PFSK-1 (cell line): ENCODE results near the gene LSAMP.

Source experiments
- FOXP2 ChIP-seq: optimal IDR thresholded peaks from 2 replicates; pipeline ENCODE3; 2011; ENCODE audit warnings: borderline replicate concordance, control low read depth, inconsistent platforms; ENCODE audit not compliant: insufficient read depth; ENCODE audit errors: extremely low read length, extremely low read depth
- POLR2AphosphoS5 ChIP-seq: IDR thresholded peaks from 2 replicates; pipeline ENCODE4 v1.6.1; 2012; ENCODE audit warnings: low read depth, mild to moderate bottlenecking, control low read depth, low read length, moderate library complexity
- SIN3A ChIP-seq: IDR thresholded peaks from 2 replicates; pipeline ENCODE4 v1.6.1; 2012; ENCODE audit warnings: mild to moderate bottlenecking, low read length, moderate library complexity, borderline replicate concordance; ENCODE audit not compliant: insufficient read depth
- TAF1 ChIP-seq: IDR thresholded peaks from 2 replicates; pipeline ENCODE4 v1.6.1; 2012; ENCODE audit warnings: low read length, control low read depth, borderline replicate concordance; ENCODE audit not compliant: insufficient read depth
- TF ChIP-seq, protein P1 (sequence below), 2 experiments: IDR thresholded peaks; 2 replicates each; pipeline versions ENCODE4 v1.6.1 to v1.8.0; 2011 to 2012; ENCODE audit warnings: low read depth in 2 of 2, low read length in 2 of 2, control low read depth in 1 of 2, inconsistent platforms in 1 of 2, mild to moderate bottlenecking in 1 of 2, moderate library complexity in 1 of 2; ENCODE audit not compliant: insufficient read depth in 1 of 2

- TF ChIP-seq POLR2AphosphoS5 (no peak), SIN3A (no peak), TAF1 (no peak), FOXP2 (no peak)
- TF ChIP-seq, protein P1, sequence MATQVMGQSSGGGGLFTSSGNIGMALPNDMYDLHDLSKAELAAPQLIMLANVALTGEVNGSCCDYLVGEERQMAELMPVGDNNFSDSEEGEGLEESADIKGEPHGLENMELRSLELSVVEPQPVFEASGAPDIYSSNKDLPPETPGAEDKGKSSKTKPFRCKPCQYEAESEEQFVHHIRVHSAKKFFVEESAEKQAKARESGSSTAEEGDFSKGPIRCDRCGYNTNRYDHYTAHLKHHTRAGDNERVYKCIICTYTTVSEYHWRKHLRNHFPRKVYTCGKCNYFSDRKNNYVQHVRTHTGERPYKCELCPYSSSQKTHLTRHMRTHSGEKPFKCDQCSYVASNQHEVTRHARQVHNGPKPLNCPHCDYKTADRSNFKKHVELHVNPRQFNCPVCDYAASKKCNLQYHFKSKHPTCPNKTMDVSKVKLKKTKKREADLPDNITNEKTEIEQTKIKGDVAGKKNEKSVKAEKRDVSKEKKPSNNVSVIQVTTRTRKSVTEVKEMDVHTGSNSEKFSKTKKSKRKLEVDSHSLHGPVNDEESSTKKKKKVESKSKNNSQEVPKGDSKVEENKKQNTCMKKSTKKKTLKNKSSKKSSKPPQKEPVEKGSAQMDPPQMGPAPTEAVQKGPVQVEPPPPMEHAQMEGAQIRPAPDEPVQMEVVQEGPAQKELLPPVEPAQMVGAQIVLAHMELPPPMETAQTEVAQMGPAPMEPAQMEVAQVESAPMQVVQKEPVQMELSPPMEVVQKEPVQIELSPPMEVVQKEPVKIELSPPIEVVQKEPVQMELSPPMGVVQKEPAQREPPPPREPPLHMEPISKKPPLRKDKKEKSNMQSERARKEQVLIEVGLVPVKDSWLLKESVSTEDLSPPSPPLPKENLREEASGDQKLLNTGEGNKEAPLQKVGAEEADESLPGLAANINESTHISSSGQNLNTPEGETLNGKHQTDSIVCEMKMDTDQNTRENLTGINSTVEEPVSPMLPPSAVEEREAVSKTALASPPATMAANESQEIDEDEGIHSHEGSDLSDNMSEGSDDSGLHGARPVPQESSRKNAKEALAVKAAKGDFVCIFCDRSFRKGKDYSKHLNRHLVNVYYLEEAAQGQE (IDR thresholded peaks at IDR 0.05; ENCODE audit: insufficient read depth in 1 of 2, low read depth in 2 of 2, low read length in 2 of 2): no peak
These were observed 392.3 kb downstream of the LSAMP start for GRCh38 chr3:116053017-116053416.
